Mucosa of gallbladder (tissue), 1 donor: ENCODE results near the gene CCZ1B. TPM values are rescaled to one million over a fixed set of nuclear protein-coding genes. Genes with fewer than 3 reads are reported as not detected.
"Not testable (repeated sequence)": the region's sequence is repeated elsewhere in the genome, so short reads cannot be mapped to it uniquely, and the experiment has no call there.

Experiments
- DNase-seq: peaks from one replicate; pipeline ENCODE4 v3.0.0-alpha.2; 2020; ENCODE audit warnings: low spot score
- total RNA-seq: library from RNA; stranded (reverse); gene quantifications from one replicate; pipeline ENCODE4 v1.2.1, GENCODE V29; 2021
- donor health status: DM: no; HTN: no; CAD: no.

CCZ1B gene
- total RNA-seq, 1 donor from 2014 or later = 47.2 TPM

- no peak for DNase-seq
Observed at GRCh38 chr7:6831018-6831725, 5.1 kb upstream of the CCZ1B start.

- not testable (repeated sequence) for DNase-seq
Observed at GRCh38 chr7:6830026-6830425, 4.0 kb upstream of the CCZ1B start.

GRCh38 chr7:6829616-6830015 is 3.5 kb upstream of the CCZ1B start:
- not testable (repeated sequence) for DNase-seq

GRCh38 chr7:6827180-6827579 is 1.1 kb upstream of the CCZ1B start:
- not testable (repeated sequence) for DNase-seq

GRCh38 chr7:6825236-6826125 is 594 bp downstream of the CCZ1B start:
- DNase-seq = not testable (repeated sequence)

- DNase-seq = not testable (repeated sequence)
Observed at GRCh38 chr7:6821622-6822021, 4.5 kb downstream of the CCZ1B start.

- not testable (repeated sequence) for DNase-seq
Observed at GRCh38 chr7:6815470-6815869, 10.6 kb downstream of the CCZ1B start.

GRCh38 chr7:6813011-6813410 is 13.1 kb downstream of the CCZ1B start:
- DNase-seq = not testable (repeated sequence)

GRCh38 chr7:6807959-6808358 is 18.1 kb downstream of the CCZ1B start:
- not testable (repeated sequence) for DNase-seq

GRCh38 chr7:6807393-6807918 is 18.6 kb downstream of the CCZ1B start:
- DNase-seq = not testable (repeated sequence)

GRCh38 chr7:6800331-6800730 is 25.7 kb downstream of the CCZ1B start:
- DNase-seq = not testable (repeated sequence)

GRCh38 chr7:6799887-6800286 is 26.2 kb downstream of the CCZ1B start:
- DNase-seq = not testable (repeated sequence)

GRCh38 chr7:6798047-6798446 is 28.0 kb downstream of the CCZ1B start:
- not testable (repeated sequence) for DNase-seq

- DNase-seq = not testable (repeated sequence)
Observed at GRCh38 chr7:6797218-6797617, 28.9 kb downstream of the CCZ1B start.

- DNase-seq = not testable (repeated sequence)
Observed at GRCh38 chr7:6794276-6794675, 31.8 kb downstream of the CCZ1B start.

GRCh38 chr7:6792113-6792872 is 33.8 kb downstream of the CCZ1B start:
- DNase-seq = not testable (repeated sequence)

GRCh38 chr7:6789353-6789752 is 36.7 kb downstream of the CCZ1B start:
- DNase-seq = not testable (repeated sequence)

- not testable (repeated sequence) for DNase-seq
Observed at GRCh38 chr7:6781581-6781980, 44.5 kb downstream of the CCZ1B start.

GRCh38 chr7:6761186-6761585 is 64.9 kb downstream of the CCZ1B start:
- not testable (repeated sequence) for DNase-seq

GRCh38 chr7:6753964-6754363 is 72.1 kb downstream of the CCZ1B start, which contains the start of gene RSPH10B2:
RSPH10B2 (plus strand) TSS chr7:6754103; CDS start chr7:6757678, 3,575 bp downstream.
- not testable (repeated sequence) for DNase-seq

GRCh38 chr7:6750173-6750572 is 75.9 kb downstream of the CCZ1B start:
- DNase-seq = not testable (repeated sequence)
